Measurements from ENCODE around the gene ABCG5.

DNA sequence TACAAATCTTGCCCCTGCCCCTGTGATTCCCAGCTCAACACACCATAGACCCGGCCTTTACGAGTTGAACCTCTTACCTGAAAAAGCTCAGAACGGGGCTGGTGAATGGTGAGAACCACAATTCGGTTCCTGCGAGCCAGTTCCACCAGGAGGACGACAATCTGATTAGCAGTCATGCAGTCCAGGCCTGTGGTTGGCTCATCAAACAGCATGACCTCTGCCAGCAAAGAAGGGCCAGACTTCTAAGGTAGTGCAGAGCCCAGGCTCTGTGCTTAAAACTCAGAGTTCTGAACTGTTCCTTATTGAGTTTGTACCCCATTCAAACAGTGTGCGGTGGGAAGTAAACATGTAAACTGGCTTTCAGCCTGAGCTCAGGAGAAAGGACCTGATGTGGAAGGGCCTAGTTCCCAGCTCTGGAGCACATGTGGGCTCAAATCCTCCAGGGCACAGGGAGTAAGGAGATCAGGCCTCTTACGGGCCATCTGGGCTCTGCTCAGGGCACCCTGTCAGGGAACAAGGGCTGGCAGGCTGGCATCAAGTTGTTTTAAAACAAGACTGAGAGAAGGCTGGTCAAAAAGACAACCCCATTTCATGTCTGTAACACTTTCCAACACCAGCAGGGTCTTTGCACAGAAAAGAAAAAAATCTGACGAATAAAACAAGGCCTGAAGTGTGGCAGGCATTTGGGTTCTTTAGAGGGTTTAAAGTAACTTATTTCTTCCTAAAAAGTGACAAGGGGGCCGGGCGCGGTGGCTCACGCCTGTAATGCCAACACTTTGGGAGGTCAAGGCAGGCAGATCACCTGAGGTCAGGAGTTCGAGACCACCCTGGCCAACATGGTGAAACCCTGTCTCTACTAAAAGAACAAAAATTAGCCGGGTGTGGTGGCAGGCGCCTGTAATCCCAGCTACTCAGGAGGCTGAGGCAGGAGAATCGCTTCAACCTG is 12.1 kb downstream of the ABCG5 start:
- TF ChIP-seq SP1 (IDR thresholded peaks at IDR 0.05), result no peak
- no peak for TF ChIP-seq ELF4 (IDR thresholded peaks at IDR 0.05)
- TF ChIP-seq CTBP1 (IDR thresholded peaks at IDR 0.05; ENCODE audit: borderline replicate concordance), result no peak
- no peak for TF ChIP-seq FOXM1 (IDR thresholded peaks at IDR 0.05; ENCODE audit: borderline replicate concordance)
- TF ChIP-seq NFRKB (IDR thresholded peaks at IDR 0.05), result no peak
- no peak for TF ChIP-seq ARNT (IDR thresholded peaks at IDR 0.05)
